Measurements from ENCODE around the gene ATG7.

Gene ATG7

GRCh38 chr3:11246663-11246970 is 25.6 kb upstream of the ATG7 start:
- DNase-seq (ENCODE audit: low read depth in 1 of 2, low spot score in 1 of 2), result no peak
- H3K4me3 ChIP-seq (replicated peaks; ENCODE audit: insufficient read depth, low read length), result no peak overlapping the region
- TF ChIP-seq POLR2AphosphoS5 (IDR thresholded peaks at IDR 0.05; ENCODE audit: low read depth) (no peak), SPI1 (IDR thresholded peaks at IDR 0.05; ENCODE audit: borderline replicate concordance, low read depth) (no peak), GABPA (IDR thresholded peaks at IDR 0.05; ENCODE audit: low read depth) (no peak), REST (IDR thresholded peaks at IDR 0.05; ENCODE audit: insufficient replicate concordance, low read depth) (no peak), CTCF (IDR thresholded peaks at IDR 0.05; ENCODE audit: insufficient read depth, low read length) (no peak)
- H3K27me3 ChIP-seq (ENCODE audit: insufficient read depth, poor library complexity, severe bottlenecking), result no peaks in the 10 kb centered on the region
- no peak overlapping the region for H3K27ac ChIP-seq (replicated peaks)

DNA sequence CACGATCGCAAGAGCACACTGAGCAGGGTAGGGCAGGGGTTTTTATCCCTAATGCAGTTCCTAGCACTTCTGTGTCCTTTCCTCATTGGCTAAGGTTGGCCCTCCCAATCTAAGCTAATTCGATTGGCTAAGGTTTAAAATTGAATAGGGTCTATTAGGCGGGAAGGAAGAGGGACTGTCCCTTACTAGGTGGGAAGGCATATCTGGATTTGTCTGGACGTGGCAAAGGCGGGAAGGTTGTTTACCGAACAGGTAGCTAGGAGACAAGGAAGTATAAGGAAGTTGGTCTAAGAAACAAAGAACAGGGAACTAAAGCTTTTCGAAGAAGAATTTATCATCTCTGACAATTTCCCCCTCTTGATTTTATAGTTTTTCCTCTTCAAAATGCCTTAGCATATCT is 24.8 kb upstream of the ATG7 start:
- no peak for DNase-seq (ENCODE audit: low read depth in 1 of 2, low spot score in 1 of 2)
- TF ChIP-seq POLR2AphosphoS5 (IDR thresholded peaks at IDR 0.05; ENCODE audit: low read depth), result no peak
- TF ChIP-seq GABPA (IDR thresholded peaks at IDR 0.05; ENCODE audit: low read depth), result no peak
- no peak for TF ChIP-seq SPI1 (IDR thresholded peaks at IDR 0.05; ENCODE audit: borderline replicate concordance, low read depth)
- no peak for TF ChIP-seq CTCF (IDR thresholded peaks at IDR 0.05; ENCODE audit: insufficient read depth, low read length)
- no peak for TF ChIP-seq REST (IDR thresholded peaks at IDR 0.05; ENCODE audit: insufficient replicate concordance, low read depth)
- Histone ChIP-seq H3K27ac (replicated peaks) (no peak overlapping the region), H3K27me3 (ENCODE audit: insufficient read depth, poor library complexity, severe bottlenecking) (no peaks in the 10 kb centered on the region), H3K4me3 (replicated peaks; ENCODE audit: insufficient read depth, low read length) (no peak overlapping the region)

DNA sequence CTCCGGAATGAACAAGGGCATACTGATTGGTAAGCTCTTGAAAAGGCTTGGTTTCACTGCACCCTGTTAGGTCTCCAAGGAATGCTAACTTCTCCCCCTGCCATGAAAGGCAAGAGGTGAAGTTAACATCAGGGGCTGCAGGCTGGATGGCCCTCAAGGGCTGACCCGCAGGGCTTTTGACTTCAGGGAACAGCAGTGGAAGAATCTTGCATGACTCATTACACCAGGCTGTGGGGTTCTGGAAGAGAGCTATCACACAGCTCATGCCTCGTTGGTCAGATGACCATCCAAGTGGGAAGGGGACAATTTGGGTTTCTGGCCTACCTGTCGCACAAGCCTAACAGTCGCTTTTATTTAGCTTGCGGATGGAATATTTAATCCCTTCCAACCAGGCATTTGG is 23.6 kb upstream of the ATG7 start:
- Histone ChIP-seq H3K27ac (replicated peaks) (no peak overlapping the region), H3K27me3 (ENCODE audit: insufficient read depth, poor library complexity, severe bottlenecking) (no peaks in the 10 kb centered on the region), H3K4me3 (replicated peaks; ENCODE audit: insufficient read depth, low read length) (no peak overlapping the region)
- TF ChIP-seq POLR2AphosphoS5 (IDR thresholded peaks at IDR 0.05; ENCODE audit: low read depth) (no peak), SPI1 (IDR thresholded peaks at IDR 0.05; ENCODE audit: borderline replicate concordance, low read depth) (no peak), GABPA (IDR thresholded peaks at IDR 0.05; ENCODE audit: low read depth) (no peak), CTCF (IDR thresholded peaks at IDR 0.05; ENCODE audit: insufficient read depth, low read length) (no peak), REST (IDR thresholded peaks at IDR 0.05; ENCODE audit: insufficient replicate concordance, low read depth) (no peak)
- DNase-seq (ENCODE audit: low read depth in 1 of 2, low spot score in 1 of 2), result no peak

Measured in HL-60 (cell line).